ENCODE measurements around the gene DOCK10. TPM values are rescaled to one million over a fixed set of nuclear protein-coding genes. Genes with fewer than 3 reads are reported as not detected.

The DOCK10 gene
- total RNA-seq, 1 donor from 2014 or later = 15.2 TPM

GRCh38 chr2:224802407-224802806 is 239.9 kb downstream of the DOCK10 start:
- no peak for DNase-seq (ENCODE audit: extremely low spot score, unreplicated experiment)
- Mint-ChIP-seq H3K27ac (ENCODE audit: unreplicated experiment) (no peak overlapping the region), H3K9me3 (ENCODE audit: unreplicated experiment) (no peaks in the 10 kb centered on the region), H3K4me3 (ENCODE audit: unreplicated experiment) (no peak overlapping the region), H3K36me3 (ENCODE audit: unreplicated experiment) (peaks cover 22% of the 10 kb centered on the region), H3K4me1 (ENCODE audit: unreplicated experiment) (peaks cover 6% of the 10 kb centered on the region), H3K27me3 (ENCODE audit: unreplicated experiment) (no peaks in the 10 kb centered on the region)
- TF ChIP-seq CTCF (IDR thresholded peaks at IDR 0.05) = no peak

- Mint-ChIP-seq H3K27ac (ENCODE audit: unreplicated experiment) (no peak overlapping the region), H3K36me3 (ENCODE audit: unreplicated experiment) (peaks cover 22% of the 10 kb centered on the region), H3K9me3 (ENCODE audit: unreplicated experiment) (no peaks in the 10 kb centered on the region), H3K27me3 (ENCODE audit: unreplicated experiment) (no peaks in the 10 kb centered on the region), H3K4me1 (ENCODE audit: unreplicated experiment) (peaks cover 6% of the 10 kb centered on the region), H3K4me3 (ENCODE audit: unreplicated experiment) (no peak overlapping the region)
- no peak for TF ChIP-seq CTCF (IDR thresholded peaks at IDR 0.05)
- DNase-seq (ENCODE audit: extremely low spot score, unreplicated experiment) = no peak
Observed at GRCh38 chr2:224801360-224801759, 240.9 kb downstream of the DOCK10 start.

GRCh38 chr2:224799691-224800090 is 242.6 kb downstream of the DOCK10 start:
- no peak overlapping the region for H3K27ac Mint-ChIP-seq (ENCODE audit: unreplicated experiment)
- H3K9me3 Mint-ChIP-seq (ENCODE audit: unreplicated experiment) = no peaks in the 10 kb centered on the region
- H3K4me1 Mint-ChIP-seq (ENCODE audit: unreplicated experiment) = peaks cover 6% of the 10 kb centered on the region
- H3K27me3 Mint-ChIP-seq (ENCODE audit: unreplicated experiment) = no peaks in the 10 kb centered on the region
- no peak for TF ChIP-seq CTCF (IDR thresholded peaks at IDR 0.05)
- H3K4me3 Mint-ChIP-seq (ENCODE audit: unreplicated experiment) = no peak overlapping the region
- DNase-seq (ENCODE audit: extremely low spot score, unreplicated experiment) = no peak
- H3K36me3 Mint-ChIP-seq (ENCODE audit: unreplicated experiment) = peaks cover 23% of the 10 kb centered on the region

GRCh38 chr2:224798180-224798579 is 244.1 kb downstream of the DOCK10 start:
- Mint-ChIP-seq H3K4me3 (ENCODE audit: unreplicated experiment) (no peak overlapping the region), H3K36me3 (ENCODE audit: unreplicated experiment) (peaks cover 36% of the 10 kb centered on the region), H3K27me3 (ENCODE audit: unreplicated experiment) (no peaks in the 10 kb centered on the region), H3K4me1 (ENCODE audit: unreplicated experiment) (peaks cover 6% of the 10 kb centered on the region), H3K9me3 (ENCODE audit: unreplicated experiment) (no peaks in the 10 kb centered on the region), H3K27ac (ENCODE audit: unreplicated experiment) (no peak overlapping the region)
- DNase-seq (ENCODE audit: extremely low spot score, unreplicated experiment) = no peak
- TF ChIP-seq CTCF (IDR thresholded peaks at IDR 0.05) = no peak

GRCh38 chr2:224796695-224797305 is 245.5 kb downstream of the DOCK10 start:
- Mint-ChIP-seq H3K4me1 (ENCODE audit: unreplicated experiment) (no peaks in the 10 kb centered on the region), H3K36me3 (ENCODE audit: unreplicated experiment) (peaks cover 32% of the 10 kb centered on the region), H3K4me3 (ENCODE audit: unreplicated experiment) (no peak overlapping the region), H3K27ac (ENCODE audit: unreplicated experiment) (no peak overlapping the region), H3K9me3 (ENCODE audit: unreplicated experiment) (no peaks in the 10 kb centered on the region), H3K27me3 (ENCODE audit: unreplicated experiment) (no peaks in the 10 kb centered on the region)
- no peak for DNase-seq (ENCODE audit: extremely low spot score, unreplicated experiment)
- no peak for TF ChIP-seq CTCF (IDR thresholded peaks at IDR 0.05)

All from osteocyte (in vitro differentiated cells).